ENCODE results near the gene LBR. TPM values are rescaled to one million over a fixed set of nuclear protein-coding genes. Genes with fewer than 3 reads are reported as not detected.

The LBR gene
- total RNA-seq, 1 experiment from 2014 or later: 149 TPM

GRCh38 chr1:225449774-225450173 is 21.9 kb upstream of the LBR start:
- no peaks in the 10 kb centered on the region for H3K9me3 Mint-ChIP-seq (ENCODE audit: unreplicated experiment)
- H3K4me3 Mint-ChIP-seq (ENCODE audit: unreplicated experiment): no peak overlapping the region
- intact Hi-C loops (cut with micrococcal nuclease; ENCODE audit: unreplicated experiment): no loop called here
- DNase-seq: no peak
- H3K27ac Mint-ChIP-seq (ENCODE audit: unreplicated experiment): no peak overlapping the region
- peaks cover 20% of the 10 kb centered on the region for H3K4me1 Mint-ChIP-seq (ENCODE audit: low read depth, unreplicated experiment)
- BruUV-seq (replicated peaks): no TSS peak
- TF ChIP-seq CTCF (IDR thresholded peaks at IDR 0.05; ENCODE audit: insufficient read depth in 1 of 2, low read depth in 1 of 2, low read length in 1 of 2, severe bottlenecking in 1 of 2, unreplicated experiment in 1 of 2): no peak
- no peak overlapping the region for H3K4me3 ChIP-seq (ENCODE audit: low read depth, low read length)
- H3K4me1 ChIP-seq: peaks cover 7% of the 10 kb centered on the region
- POLR2A ChIA-PET: no interaction called here
- H3K27me3 ChIP-seq (replicated peaks; ENCODE audit: control insufficient read depth, insufficient read depth, low read length): no peaks in the 10 kb centered on the region
- no peaks in the 10 kb centered on the region for H3K27me3 Mint-ChIP-seq (ENCODE audit: insufficient read depth, unreplicated experiment)
- H3K9me3 ChIP-seq: no peaks in the 10 kb centered on the region
- CTCF ChIA-PET: interaction anchor here (0.7 kb wide), 1 partner anchor 93 kb away, joined by 4 read pairs; no protein-coding TSS in a partner anchor
- no peaks in the 10 kb centered on the region for H3K36me3 ChIP-seq (ENCODE audit: control insufficient read depth, insufficient read depth, low read length)
- peaks cover under 1% of the 10 kb centered on the region for H3K36me3 Mint-ChIP-seq (ENCODE audit: insufficient read depth, unreplicated experiment)

- H3K27ac Mint-ChIP-seq (ENCODE audit: unreplicated experiment): no peak overlapping the region
These were observed 21.4 kb upstream of the LBR start for GRCh38 chr1:225449261-225449660.

GRCh38 chr1:225448146-225448805 is 20.4 kb upstream of the LBR start:
- Mint-ChIP-seq H3K36me3 (ENCODE audit: insufficient read depth, unreplicated experiment) (no peaks in the 10 kb centered on the region), H3K9me3 (ENCODE audit: unreplicated experiment) (no peaks in the 10 kb centered on the region), H3K27ac (ENCODE audit: unreplicated experiment) (no peak overlapping the region), H3K4me1 (ENCODE audit: low read depth, unreplicated experiment) (peaks cover 11% of the 10 kb centered on the region), H3K27me3 (ENCODE audit: insufficient read depth, unreplicated experiment) (no peaks in the 10 kb centered on the region), H3K4me3 (ENCODE audit: unreplicated experiment) (no peak overlapping the region)
- no peak overlapping the region for H3K4me3 ChIP-seq (ENCODE audit: low read depth, low read length)
- intact Hi-C loops (cut with micrococcal nuclease; ENCODE audit: unreplicated experiment): no loop called here
- ChIA-PET POLR2A (no interaction called here), CTCF (no interaction called here)
- TF ChIP-seq CTCF (IDR thresholded peaks at IDR 0.05; ENCODE audit: insufficient read depth in 1 of 2, low read depth in 1 of 2, low read length in 1 of 2, severe bottlenecking in 1 of 2, unreplicated experiment in 1 of 2): no peak
- BruUV-seq (replicated peaks): no TSS peak
- DNase-seq: no peak
- H3K9me3 ChIP-seq: no peaks in the 10 kb centered on the region
- H3K36me3 ChIP-seq (ENCODE audit: control insufficient read depth, insufficient read depth, low read length): no peaks in the 10 kb centered on the region
- no peaks in the 10 kb centered on the region for H3K27me3 ChIP-seq (replicated peaks; ENCODE audit: control insufficient read depth, insufficient read depth, low read length)
- peaks cover 6% of the 10 kb centered on the region for H3K4me1 ChIP-seq

More at GRCh38 chr1:225449261-225449660, 21.4 kb upstream of the LBR start:
- no peaks in the 10 kb centered on the region for H3K27me3 Mint-ChIP-seq (ENCODE audit: insufficient read depth, unreplicated experiment)
- no peaks in the 10 kb centered on the region for H3K9me3 Mint-ChIP-seq (ENCODE audit: unreplicated experiment)
- POLR2A ChIA-PET: no interaction called here
- peaks cover 6% of the 10 kb centered on the region for H3K4me1 ChIP-seq
- BruUV-seq (replicated peaks): no TSS peak
- no peaks in the 10 kb centered on the region for H3K36me3 Mint-ChIP-seq (ENCODE audit: insufficient read depth, unreplicated experiment)
- H3K4me3 Mint-ChIP-seq (ENCODE audit: unreplicated experiment): no peak overlapping the region
- no peaks in the 10 kb centered on the region for H3K27me3 ChIP-seq (replicated peaks; ENCODE audit: control insufficient read depth, insufficient read depth, low read length)
- no peaks in the 10 kb centered on the region for H3K9me3 ChIP-seq
- CTCF ChIA-PET: interaction anchor here (0.7 kb wide), 1 partner anchor 94 kb away, joined by 4 read pairs; no protein-coding TSS in a partner anchor
- no peak overlapping the region for H3K4me3 ChIP-seq (ENCODE audit: low read depth, low read length)
- no peaks in the 10 kb centered on the region for H3K36me3 ChIP-seq (ENCODE audit: control insufficient read depth, insufficient read depth, low read length)
- intact Hi-C loops (cut with micrococcal nuclease; ENCODE audit: unreplicated experiment): no loop called here
- peaks cover 16% of the 10 kb centered on the region for H3K4me1 Mint-ChIP-seq (ENCODE audit: low read depth, unreplicated experiment)
- DNase-seq: peak in 1 of 2 experiments; percentile 13
- no peak for TF ChIP-seq CTCF (IDR thresholded peaks at IDR 0.05; ENCODE audit: insufficient read depth in 1 of 2, low read depth in 1 of 2, low read length in 1 of 2, severe bottlenecking in 1 of 2, unreplicated experiment in 1 of 2)

Data from Caco-2 (cell line).